Nephron progenitor cell (in vitro differentiated cells): ENCODE measurements around the gene SPAG9.
A peak's percentile ranks its signal among the peaks of the same experiment; 100 is the strongest.

Experiments used
- DNase-seq: peaks from one replicate; pipeline ENCODE4 v3.0.0; 2021
- H3K27ac Mint-ChIP-seq: 2 replicates; pipeline ENCODE4 v1.8.0; 2021; ENCODE audit warnings: mild to moderate bottlenecking, moderate library complexity, mixed read lengths
- H3K27me3 Mint-ChIP-seq: 2 replicates; pipeline ENCODE4 v1.8.0; 2021; ENCODE audit warnings: mild to moderate bottlenecking, low read depth, mixed read lengths; ENCODE audit not compliant: poor library complexity
- H3K36me3 Mint-ChIP-seq: 2 replicates; pipeline ENCODE4 v1.8.0; 2021; ENCODE audit warnings: low read depth, mixed read lengths
- H3K4me1 Mint-ChIP-seq: 2 replicates; pipeline ENCODE4 v1.8.0; 2021; ENCODE audit warnings: mixed read lengths
- H3K4me3 Mint-ChIP-seq: 2 replicates; pipeline ENCODE4 v1.8.0; 2021; ENCODE audit warnings: mild to moderate bottlenecking, moderate library complexity, mixed read lengths
- H3K9me3 Mint-ChIP-seq: 2 replicates; pipeline ENCODE4 v1.8.0; 2021; ENCODE audit warnings: mild to moderate bottlenecking, moderate library complexity, mixed read lengths
- TF ChIP-seq, protein P1 (sequence below): fragments of 200-600 bp; sonication (generic); IDR thresholded peaks from 2 replicates; pipeline ENCODE4 v1.5.0; 2021; ENCODE audit warnings: antibody characterized with exemption

Gene SPAG9

GRCh38 chr17:50956409-50956749, 164.3 kb downstream of the SPAG9 start:
- DNase-seq: no peak
- TF ChIP-seq, protein P1, sequence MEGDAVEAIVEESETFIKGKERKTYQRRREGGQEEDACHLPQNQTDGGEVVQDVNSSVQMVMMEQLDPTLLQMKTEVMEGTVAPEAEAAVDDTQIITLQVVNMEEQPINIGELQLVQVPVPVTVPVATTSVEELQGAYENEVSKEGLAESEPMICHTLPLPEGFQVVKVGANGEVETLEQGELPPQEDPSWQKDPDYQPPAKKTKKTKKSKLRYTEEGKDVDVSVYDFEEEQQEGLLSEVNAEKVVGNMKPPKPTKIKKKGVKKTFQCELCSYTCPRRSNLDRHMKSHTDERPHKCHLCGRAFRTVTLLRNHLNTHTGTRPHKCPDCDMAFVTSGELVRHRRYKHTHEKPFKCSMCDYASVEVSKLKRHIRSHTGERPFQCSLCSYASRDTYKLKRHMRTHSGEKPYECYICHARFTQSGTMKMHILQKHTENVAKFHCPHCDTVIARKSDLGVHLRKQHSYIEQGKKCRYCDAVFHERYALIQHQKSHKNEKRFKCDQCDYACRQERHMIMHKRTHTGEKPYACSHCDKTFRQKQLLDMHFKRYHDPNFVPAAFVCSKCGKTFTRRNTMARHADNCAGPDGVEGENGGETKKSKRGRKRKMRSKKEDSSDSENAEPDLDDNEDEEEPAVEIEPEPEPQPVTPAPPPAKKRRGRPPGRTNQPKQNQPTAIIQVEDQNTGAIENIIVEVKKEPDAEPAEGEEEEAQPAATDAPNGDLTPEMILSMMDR: no peak
- H3K27ac Mint-ChIP-seq: no peak overlapping the region
- H3K9me3 Mint-ChIP-seq: no peaks in the 10 kb centered on the region
- H3K27me3 Mint-ChIP-seq: no peaks in the 10 kb centered on the region
- H3K4me3 Mint-ChIP-seq: no peak overlapping the region
- peaks cover 46% of the 10 kb centered on the region for H3K4me1 Mint-ChIP-seq
- H3K36me3 Mint-ChIP-seq: no peaks in the 10 kb centered on the region

DNA sequence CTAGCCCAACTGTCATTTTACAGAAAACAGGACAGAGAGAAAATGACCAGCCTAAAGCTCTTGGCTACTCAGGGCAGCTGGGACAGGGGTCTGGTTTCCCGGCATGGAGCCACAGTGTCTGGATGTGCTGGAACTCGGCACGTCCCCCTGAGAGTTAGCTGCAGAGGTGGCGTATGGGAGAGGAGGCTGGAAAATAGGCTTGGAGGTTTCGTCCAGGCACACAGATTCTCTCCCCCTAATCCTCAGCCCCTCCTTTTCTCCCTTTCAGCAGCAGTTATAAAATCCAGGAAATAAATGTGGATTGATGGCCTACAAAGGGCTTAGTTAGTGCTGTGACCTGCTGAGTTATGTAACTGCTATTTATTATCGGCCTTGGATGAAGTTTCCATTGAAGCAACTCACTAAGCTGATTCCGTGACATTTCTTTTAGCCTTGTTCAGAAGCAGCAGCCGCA, 165.0 kb downstream of the SPAG9 start:
- TF ChIP-seq, protein P1: no peak
- H3K36me3 Mint-ChIP-seq: no peaks in the 10 kb centered on the region
- no peak overlapping the region for H3K4me3 Mint-ChIP-seq
- H3K9me3 Mint-ChIP-seq: no peaks in the 10 kb centered on the region
- H3K4me1 Mint-ChIP-seq: peaks cover 47% of the 10 kb centered on the region
- H3K27ac Mint-ChIP-seq: no peak overlapping the region
- H3K27me3 Mint-ChIP-seq: no peaks in the 10 kb centered on the region
- DNase-seq: no peak

DNA sequence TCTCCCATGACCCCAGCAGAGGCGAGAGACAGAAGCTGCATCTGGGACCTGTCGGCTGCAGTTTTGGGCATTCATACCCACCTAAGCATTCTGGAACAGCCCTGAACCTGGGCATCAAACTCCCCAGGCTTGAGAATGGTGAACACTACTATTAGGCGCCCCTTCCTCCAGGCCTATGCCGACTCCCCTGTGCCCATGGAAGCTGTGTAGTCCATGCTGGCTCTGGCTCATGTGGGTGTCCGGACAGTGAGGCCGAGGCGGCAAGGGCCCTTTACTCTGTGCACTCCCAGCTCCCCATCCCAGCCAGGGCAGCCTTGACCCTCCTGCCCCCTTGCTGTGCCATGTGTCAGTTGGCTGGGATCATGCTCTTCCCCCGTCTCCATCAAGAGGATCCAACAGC, 165.5 kb downstream of the SPAG9 start:
- H3K27ac Mint-ChIP-seq: peak overlapping the region; percentile 96
- peak overlapping the region; percentile 49 for H3K4me3 Mint-ChIP-seq
- no peaks in the 10 kb centered on the region for H3K36me3 Mint-ChIP-seq
- no peak for DNase-seq
- H3K9me3 Mint-ChIP-seq: no peaks in the 10 kb centered on the region
- H3K27me3 Mint-ChIP-seq: no peaks in the 10 kb centered on the region
- H3K4me1 Mint-ChIP-seq: peaks cover 53% of the 10 kb centered on the region
- TF ChIP-seq, protein P1: no peak

DNA sequence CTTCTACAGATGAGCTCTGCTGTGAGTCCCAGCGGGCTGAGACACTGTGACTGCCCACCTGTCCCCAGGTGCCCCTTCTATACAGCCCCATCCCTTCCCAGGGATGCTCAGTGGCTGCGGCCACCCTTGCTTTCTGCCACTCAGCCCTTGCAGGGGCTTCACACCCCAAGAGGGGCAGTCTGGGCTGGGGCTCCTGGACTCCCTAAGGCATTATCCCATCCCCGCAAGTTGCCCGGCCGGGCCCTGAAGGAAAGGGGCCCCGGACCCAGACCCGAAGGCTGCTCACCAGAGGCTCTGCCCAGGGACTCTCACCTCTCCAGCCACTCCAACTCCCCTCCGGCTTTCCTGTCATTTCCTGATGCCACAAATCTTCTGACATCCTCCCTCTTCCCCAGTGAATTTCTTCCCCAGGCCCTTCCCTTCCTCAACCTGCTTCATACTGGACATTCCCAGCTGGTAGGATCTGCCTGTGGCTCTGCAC, 166.0 kb downstream of the SPAG9 start:
- H3K36me3 Mint-ChIP-seq: no peaks in the 10 kb centered on the region
- TF ChIP-seq, protein P1: no peak
- peaks cover 57% of the 10 kb centered on the region for H3K4me1 Mint-ChIP-seq
- no peak for DNase-seq
- H3K27me3 Mint-ChIP-seq: peaks cover 3% of the 10 kb centered on the region
- H3K4me3 Mint-ChIP-seq: peak overlapping the region; percentile 54
- H3K27ac Mint-ChIP-seq: peak overlapping the region; percentile 96
- H3K9me3 Mint-ChIP-seq: no peaks in the 10 kb centered on the region

GRCh38 chr17:50953831-50954601, 166.7 kb downstream of the SPAG9 start:
- Mint-ChIP-seq H3K4me1 (peaks cover 64% of the 10 kb centered on the region), H3K4me3 (peak overlapping the region; percentile 54), H3K27me3 (peaks cover 4% of the 10 kb centered on the region), H3K36me3 (no peaks in the 10 kb centered on the region), H3K9me3 (no peaks in the 10 kb centered on the region), H3K27ac (peak overlapping the region; percentile 96)
- DNase-seq: peak; percentile 63
- TF ChIP-seq, protein P1: no peak

GRCh38 chr17:50953518-50953830, 167.2 kb downstream of the SPAG9 start:
- no peak for DNase-seq
- Mint-ChIP-seq H3K9me3 (no peaks in the 10 kb centered on the region), H3K27me3 (peaks cover 4% of the 10 kb centered on the region), H3K36me3 (no peaks in the 10 kb centered on the region), H3K4me1 (peaks cover 70% of the 10 kb centered on the region), H3K4me3 (peak overlapping the region; percentile 61), H3K27ac (peak overlapping the region; percentile 75)
- TF ChIP-seq, protein P1: no peak
